Measurements from ENCODE around the gene YJU2.

DNA sequence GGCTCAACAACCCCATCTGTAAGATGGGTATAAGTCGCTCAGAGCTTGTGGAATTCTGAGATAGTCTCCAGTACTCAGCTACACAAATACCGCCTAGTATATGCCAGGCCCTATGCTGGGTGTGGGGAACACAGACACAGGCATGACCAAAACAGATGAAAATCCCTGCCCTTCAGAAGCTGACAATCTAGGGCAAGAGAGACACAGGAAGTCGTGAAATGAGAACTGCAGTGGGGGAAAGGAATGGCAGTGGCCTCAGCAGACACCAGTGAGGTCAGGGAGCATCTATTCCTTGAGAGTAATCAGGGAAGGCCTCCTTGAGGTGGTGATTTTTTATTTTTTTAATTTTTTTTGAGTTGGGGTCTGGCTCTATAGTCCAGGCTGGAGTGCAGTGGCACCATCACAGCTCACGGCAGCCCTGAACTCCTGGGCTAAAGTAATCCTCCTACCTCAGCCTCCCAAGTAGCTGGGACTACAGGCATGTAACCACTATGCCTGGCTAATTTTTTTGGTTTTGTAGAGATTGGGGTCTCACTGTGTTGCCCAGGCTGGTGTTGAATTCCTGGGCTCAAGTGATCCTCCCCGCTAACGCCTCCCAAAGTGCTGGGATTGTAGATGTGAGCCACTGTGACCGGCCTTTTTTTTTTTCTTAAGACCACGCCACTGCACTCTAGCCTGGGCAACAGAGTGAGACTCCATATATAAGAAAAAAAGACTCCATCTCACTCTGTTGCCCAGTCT lies 52.1 kb downstream of the YJU2 start:
- TF ChIP-seq EZH2phosphoT487 (IDR thresholded peaks at IDR 0.05; ENCODE audit: insufficient read depth, low read depth) = no peak
- TF ChIP-seq EZH2 (IDR thresholded peaks at IDR 0.05; ENCODE audit: insufficient read depth, poor library complexity, severe bottlenecking) = no peak

Data from GM23248 (cell line).